H9 (cell line): ENCODE results near the gene TMEM135. TPM values are rescaled to one million over a fixed set of nuclear protein-coding genes. Genes with fewer than 3 reads are reported as not detected.

Experiments
- DNase-seq: peaks from one replicate; pipeline ENCODE4 v3.0.0-alpha.2; 2017
- H2AFZ ChIP-seq: one replicate; pipeline ENCODE4 v1.6.1; 2013; ENCODE audit warnings: mild to moderate bottlenecking, low read length, control low read depth, moderate library complexity
- H2AK5ac ChIP-seq: 2 replicates; pipeline ENCODE4 v1.6.1; 2013; ENCODE audit warnings: low read length, control low read depth, mixed read lengths; ENCODE audit not compliant: insufficient read length
- H2BK120ac ChIP-seq: one replicate; pipeline ENCODE4 v1.6.1; 2013; ENCODE audit warnings: low read depth, mild to moderate bottlenecking, low read length, control low read depth, inconsistent platforms; ENCODE audit not compliant: poor library complexity, severe bottlenecking
- H2BK12ac ChIP-seq: 2 replicates; pipeline ENCODE4 v1.6.1; 2013; ENCODE audit warnings: low read length, control low read depth, mixed read lengths, low read depth; ENCODE audit not compliant: insufficient read length
- H2BK15ac ChIP-seq: 2 replicates; pipeline ENCODE4 v1.6.1; 2013; ENCODE audit warnings: low read depth, low read length, control low read depth
- H2BK20ac ChIP-seq: one replicate; pipeline ENCODE4 v1.6.1; 2013; ENCODE audit warnings: low read depth, mild to moderate bottlenecking, low read length, control low read depth, inconsistent platforms; ENCODE audit not compliant: poor library complexity, severe bottlenecking
- H2BK5ac ChIP-seq: 2 replicates; pipeline ENCODE4 v1.6.1; 2013; ENCODE audit warnings: low read length, control low read depth, mixed read lengths; ENCODE audit not compliant: insufficient read length
- H3K14ac ChIP-seq: 2 replicates; pipeline ENCODE4 v1.6.1; 2013; ENCODE audit warnings: low read length, control low read depth; ENCODE audit not compliant: insufficient read depth
- H3K18ac ChIP-seq: 2 replicates; pipeline ENCODE4 v1.6.1; 2013; ENCODE audit warnings: low read depth, mild to moderate bottlenecking, mixed read lengths, low read length, control low read depth; ENCODE audit not compliant: insufficient read length
- H3K23ac ChIP-seq: 2 replicates; pipeline ENCODE4 v1.6.1; 2013; ENCODE audit warnings: low read length, control low read depth, mixed read lengths, low read depth; ENCODE audit not compliant: insufficient read length
- H3K23me2 ChIP-seq: 2 replicates; pipeline ENCODE4 v1.6.1; 2013; ENCODE audit warnings: low read depth, mild to moderate bottlenecking, mixed read lengths, low read length, control low read depth; ENCODE audit not compliant: insufficient read length, poor library complexity, severe bottlenecking
- H3K27ac ChIP-seq: 2 replicates; pipeline ENCODE4 v1.5.1; 2013; ENCODE audit warnings: low read length, control low read depth, mixed read lengths, low read depth; ENCODE audit not compliant: insufficient read length
- H3K27me3 ChIP-seq: 2 replicates; pipeline ENCODE4 v1.6.1; 2013; ENCODE audit warnings: low read length, control low read depth, inconsistent platforms; ENCODE audit not compliant: insufficient read depth
- H3K4ac ChIP-seq: 2 replicates; pipeline ENCODE4 v1.6.1; 2013; ENCODE audit warnings: low read depth, mild to moderate bottlenecking, control low read depth, inconsistent platforms, low read length, moderate library complexity
- H3K4me1 ChIP-seq: 2 replicates; pipeline ENCODE4 v1.6.1; 2013; ENCODE audit warnings: low read length, control low read depth, inconsistent platforms; ENCODE audit not compliant: insufficient read depth
- H3K4me2 ChIP-seq: 2 replicates; pipeline ENCODE4 v1.6.1; 2013; ENCODE audit warnings: low read length, control low read depth, mixed read lengths; ENCODE audit not compliant: insufficient read length, insufficient read depth
- H3K56ac ChIP-seq: 2 replicates; pipeline ENCODE4 v1.6.1; 2013; ENCODE audit warnings: low read depth, mild to moderate bottlenecking, mixed read lengths, low read length, control low read depth; ENCODE audit not compliant: insufficient read length
- H3K79me1 ChIP-seq: 2 replicates; pipeline ENCODE4 v1.6.1; 2013; ENCODE audit warnings: low read depth, mild to moderate bottlenecking, moderate library complexity, low read length, control low read depth, inconsistent platforms; ENCODE audit not compliant: insufficient read depth, poor library complexity, severe bottlenecking
- H3K79me2 ChIP-seq: 2 replicates; pipeline ENCODE4 v1.6.1; 2013; ENCODE audit warnings: low read length, control low read depth, inconsistent platforms; ENCODE audit not compliant: insufficient read depth
- H3K9ac ChIP-seq: 2 replicates; pipeline ENCODE4 v1.6.1; 2013; ENCODE audit warnings: low read length, control low read depth, mixed read lengths; ENCODE audit not compliant: insufficient read length; ENCODE audit errors: extremely low read depth
- H3K9me3 ChIP-seq: one replicate; pipeline ENCODE4 v1.6.1; 2013; ENCODE audit warnings: low read depth, low read length, inconsistent platforms; ENCODE audit not compliant: control insufficient read depth
- H3T11ph ChIP-seq: one replicate; pipeline ENCODE4 v1.6.1; 2013; ENCODE audit warnings: mild to moderate bottlenecking, low read length, control low read depth, inconsistent platforms
- H4K20me1 ChIP-seq: one replicate; pipeline ENCODE4 v1.6.1; 2013; ENCODE audit not compliant: control insufficient read depth, insufficient read length, insufficient read depth
- H4K5ac ChIP-seq: 2 replicates; pipeline ENCODE4 v1.6.1; 2013; ENCODE audit warnings: low read depth, mild to moderate bottlenecking, mixed read lengths, low read length, control low read depth; ENCODE audit not compliant: insufficient read length
- H4K8ac ChIP-seq: replicated peaks from 2 replicates; pipeline ENCODE4 v1.6.1; 2013; ENCODE audit warnings: low read length, control low read depth, mixed read lengths, low read depth; ENCODE audit not compliant: insufficient read length
- H4K91ac ChIP-seq: 2 replicates; pipeline ENCODE4 v1.6.1; 2013; ENCODE audit warnings: low read depth, mild to moderate bottlenecking, moderate library complexity, mixed read lengths, low read length, control low read depth; ENCODE audit not compliant: insufficient read length
- H3K27ac Mint-ChIP-seq, 3 experiments: 2 replicates in 2 of 3; 3 replicates in 1 of 3; pipeline ENCODE4 v1.8.0; 2020 to 2021; ENCODE audit warnings: mixed read lengths in 3 of 3, mild to moderate bottlenecking in 1 of 3, moderate library complexity in 1 of 3
- H3K27me3 Mint-ChIP-seq: 2 replicates; pipeline ENCODE4 v1.8.0; 2021; ENCODE audit warnings: low read depth, mild to moderate bottlenecking, moderate library complexity, mixed read lengths
- H3K36me3 Mint-ChIP-seq, 3 experiments: 2 replicates in 2 of 3; 3 replicates in 1 of 3; pipeline ENCODE4 v1.8.0; 2020 to 2021; ENCODE audit warnings: low read depth in 3 of 3, mixed read lengths in 3 of 3; ENCODE audit not compliant: insufficient read depth in 1 of 3
- H3K4me1 Mint-ChIP-seq, 2 experiments: 2 replicates each; pipeline ENCODE4 v1.8.0; 2020; ENCODE audit warnings: mixed read lengths in 2 of 2
- H3K4me3 Mint-ChIP-seq, 2 experiments: 2 replicates in 1 of 2; 3 replicates in 1 of 2; pipeline ENCODE4 v1.8.0; 2020 to 2021; ENCODE audit warnings: mild to moderate bottlenecking in 2 of 2, mixed read lengths in 2 of 2, moderate library complexity in 1 of 2
- H3K9me3 Mint-ChIP-seq, 2 experiments: 2 replicates in 1 of 2; 3 replicates in 1 of 2; pipeline ENCODE4 v1.8.0; 2020; ENCODE audit warnings: mild to moderate bottlenecking in 2 of 2, mixed read lengths in 2 of 2, moderate library complexity in 1 of 2
- WGBS: extraction: QIAGEN DNeasy Blood & Tissue Kit; methylation state at CpG from one replicate; pipeline ENCODE4 v1.1.7; 2013; ENCODE audit warnings: missing lambda C conversion rate, low lambda C conversion rate, mixed read lengths; ENCODE audit not compliant: insufficient read length; ENCODE audit errors: extremely low coverage; 5-methylcytosine and 5-hydroxymethylcytosine counted together
- total RNA-seq: library from RNA; stranded (reverse); gene quantifications from 2 replicates; pipeline ENCODE4 v1.2.1, GENCODE V29; 2021
- TF ChIP-seq, protein P1 (sequence below): fragments of 200-600 bp; sonication (generic); conservative IDR thresholded peaks from 3 replicates; pipeline ENCODE4 v1.8.0; 2021; ENCODE audit warnings: antibody characterized with exemption, mild to moderate bottlenecking

Gene TMEM135
- total RNA-seq, 1 experiment from 2014 or later, result 25.2 TPM

DNA sequence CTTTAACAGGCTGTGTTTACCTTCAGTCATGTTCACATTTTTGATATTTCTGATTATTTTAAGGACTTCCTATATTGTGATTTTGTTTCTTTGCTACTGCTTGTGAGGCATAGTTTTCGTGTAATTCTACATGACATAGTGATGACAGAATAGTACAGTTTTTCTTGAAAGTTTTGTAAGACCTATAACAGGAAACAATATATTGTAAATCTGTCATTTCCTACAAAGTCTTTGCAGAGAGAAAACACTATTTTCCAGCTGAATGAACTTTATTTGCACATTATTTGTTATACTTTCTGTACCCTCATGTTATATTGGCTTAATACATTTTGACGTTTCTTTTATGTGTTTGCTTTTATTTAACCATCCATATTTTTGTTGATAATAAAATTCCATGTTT, 191.1 kb downstream of the TMEM135 start:
- H3K4ac ChIP-seq, result no peak overlapping the region
- H3K18ac ChIP-seq, result no peak overlapping the region
- no peak overlapping the region for H3K27ac ChIP-seq
- H2BK120ac ChIP-seq, result no peak overlapping the region
- no peak overlapping the region for H3K14ac ChIP-seq
- no peaks in the 10 kb centered on the region; the same call in 1 of the 2 replicates for H3K27me3 Mint-ChIP-seq
- no peak overlapping the region for H3K27ac Mint-ChIP-seq
- H2BK12ac ChIP-seq, result no peak overlapping the region
- H3K23ac ChIP-seq, result no peak overlapping the region
- no peak overlapping the region for H4K91ac ChIP-seq
- H3K4me1 ChIP-seq, result no peaks in the 10 kb centered on the region
- H3K9ac ChIP-seq, result no peak overlapping the region
- H3K4me2 ChIP-seq, result no peak overlapping the region
- H3K27me3 ChIP-seq, result no peaks in the 10 kb centered on the region
- H2BK15ac ChIP-seq, result no peak overlapping the region
- peaks cover 3 to 12% (median 8%) of the 10 kb centered on the region in 3 experiments; a peak in 6 of 7 replicates for H3K36me3 Mint-ChIP-seq
- no peak overlapping the region for H3K4me3 Mint-ChIP-seq
- H3K56ac ChIP-seq, result no peak overlapping the region
- no peaks in the 10 kb centered on the region for H4K20me1 ChIP-seq
- no peak overlapping the region for H3T11ph ChIP-seq
- TF ChIP-seq, protein P1, sequence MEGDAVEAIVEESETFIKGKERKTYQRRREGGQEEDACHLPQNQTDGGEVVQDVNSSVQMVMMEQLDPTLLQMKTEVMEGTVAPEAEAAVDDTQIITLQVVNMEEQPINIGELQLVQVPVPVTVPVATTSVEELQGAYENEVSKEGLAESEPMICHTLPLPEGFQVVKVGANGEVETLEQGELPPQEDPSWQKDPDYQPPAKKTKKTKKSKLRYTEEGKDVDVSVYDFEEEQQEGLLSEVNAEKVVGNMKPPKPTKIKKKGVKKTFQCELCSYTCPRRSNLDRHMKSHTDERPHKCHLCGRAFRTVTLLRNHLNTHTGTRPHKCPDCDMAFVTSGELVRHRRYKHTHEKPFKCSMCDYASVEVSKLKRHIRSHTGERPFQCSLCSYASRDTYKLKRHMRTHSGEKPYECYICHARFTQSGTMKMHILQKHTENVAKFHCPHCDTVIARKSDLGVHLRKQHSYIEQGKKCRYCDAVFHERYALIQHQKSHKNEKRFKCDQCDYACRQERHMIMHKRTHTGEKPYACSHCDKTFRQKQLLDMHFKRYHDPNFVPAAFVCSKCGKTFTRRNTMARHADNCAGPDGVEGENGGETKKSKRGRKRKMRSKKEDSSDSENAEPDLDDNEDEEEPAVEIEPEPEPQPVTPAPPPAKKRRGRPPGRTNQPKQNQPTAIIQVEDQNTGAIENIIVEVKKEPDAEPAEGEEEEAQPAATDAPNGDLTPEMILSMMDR, result no peak
- no peaks in the 10 kb centered on the region for H3K23me2 ChIP-seq
- no peaks in the 10 kb centered on the region for H3K79me2 ChIP-seq
- no peak overlapping the region for H4K8ac ChIP-seq
- no peaks in the 10 kb centered on the region for H3K79me1 ChIP-seq
- no CpG with 5 or more reads among the region's 2 CpGs for WGBS
- H2AK5ac ChIP-seq, result no peak overlapping the region
- no peak overlapping the region for H2AFZ ChIP-seq
- no peak overlapping the region for H2BK20ac ChIP-seq
- H3K9me3 ChIP-seq, result no peaks in the 10 kb centered on the region
- H4K5ac ChIP-seq, result no peak overlapping the region
- H3K9me3 Mint-ChIP-seq, result peaks cover 0 to 4% of the 10 kb centered on the region in 2 experiments; a peak in 4 of 5 replicates
- DNase-seq, result no peak
- no peaks in the 10 kb centered on the region for H3K4me1 Mint-ChIP-seq
- H2BK5ac ChIP-seq, result no peak overlapping the region
